Measurements from ENCODE around the gene RERG.

RERG gene

GRCh38 chr12:15216036-15216889 is 5.0 kb downstream of the RERG start:
- no peak for DNase-seq

- DNase-seq: no peak
Observed at GRCh38 chr12:15214851-15215601, 6.2 kb downstream of the RERG start.

GRCh38 chr12:15212930-15213329 is 8.3 kb downstream of the RERG start:
- peak; percentile 50 to 84 for DNase-seq

DNA sequence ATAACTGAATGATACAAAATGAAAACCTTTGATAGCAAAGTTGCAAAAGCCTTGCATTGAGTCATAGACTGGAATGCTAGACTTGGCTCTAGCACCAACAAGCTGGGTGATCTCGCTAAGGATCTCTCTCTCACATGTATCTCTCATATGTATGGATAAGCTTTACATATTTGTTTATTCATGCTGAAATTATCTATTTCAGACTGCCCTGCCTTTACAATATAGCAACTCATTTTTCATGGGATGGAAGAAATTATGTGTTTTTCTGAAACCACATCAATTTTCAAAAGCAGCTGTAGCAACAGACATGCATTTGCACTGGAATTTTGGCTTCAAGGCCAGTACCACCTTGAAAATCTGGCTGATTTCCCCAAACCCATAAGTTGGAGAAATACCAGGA is 11.4 kb downstream of the RERG start:
- DNase-seq: no peak

- no peak for DNase-seq
Observed at GRCh38 chr12:15208871-15209656, 12.2 kb downstream of the RERG start.

DNA sequence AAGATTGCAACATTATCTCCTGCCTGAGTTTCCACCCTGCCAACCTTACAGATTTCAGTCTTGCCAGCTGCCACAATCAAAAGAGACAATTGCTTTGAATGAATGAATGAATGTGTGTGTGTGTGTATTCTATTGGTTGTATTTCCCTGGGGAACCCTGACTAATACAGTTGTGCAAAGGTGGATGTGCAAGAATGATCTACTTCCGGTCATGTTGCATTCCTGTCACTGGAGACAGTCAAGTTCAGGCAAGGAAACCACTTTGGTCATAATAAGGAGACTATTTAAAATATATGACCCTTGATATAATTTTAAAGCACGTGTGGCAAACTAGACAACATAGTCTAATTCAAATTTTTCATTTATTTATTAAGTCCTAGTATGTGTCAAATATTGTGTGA is 13.1 kb downstream of the RERG start:
- DNase-seq: no peak

- no peak for DNase-seq
Observed at GRCh38 chr12:15206831-15207389, 14.3 kb downstream of the RERG start.

DNA sequence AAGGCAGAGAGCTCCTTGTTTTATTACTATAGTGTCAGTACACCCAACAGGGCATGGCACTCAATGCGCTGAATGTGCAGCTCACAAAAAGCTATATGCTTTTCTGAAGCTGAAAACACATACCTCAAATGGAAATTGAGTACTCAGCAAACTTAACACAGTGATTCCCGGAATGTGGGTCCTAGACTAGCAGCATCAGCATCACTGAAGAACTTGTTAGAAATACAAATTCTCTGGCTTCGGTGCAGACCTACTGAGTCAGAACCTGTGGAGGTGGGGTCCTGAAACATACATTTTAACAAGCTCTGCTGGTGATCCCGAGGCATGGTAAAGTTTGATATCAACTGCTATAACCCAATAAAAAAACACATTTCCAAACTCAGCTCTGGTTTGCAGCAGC is 14.9 kb downstream of the RERG start:
- DNase-seq: no peak

- DNase-seq: no peak
Observed at GRCh38 chr12:15205341-15206010, 15.7 kb downstream of the RERG start.

DNA sequence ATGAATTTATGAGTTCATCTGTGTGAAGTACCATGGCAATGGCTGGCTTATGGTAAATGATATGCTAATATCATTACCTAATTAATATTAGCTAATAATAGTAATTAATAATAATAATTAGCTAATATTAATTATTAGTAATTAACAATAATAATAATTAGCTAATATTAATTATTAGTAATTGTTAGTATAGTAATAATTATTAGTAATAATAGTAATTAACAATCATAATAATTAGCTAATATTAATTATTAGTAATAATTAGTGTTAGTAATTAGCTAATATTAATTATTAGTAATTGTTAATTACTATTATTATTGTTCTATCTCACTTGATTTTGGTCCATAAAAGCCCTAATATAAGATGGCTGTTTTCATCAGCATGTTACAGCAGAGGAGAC is 19.8 kb downstream of the RERG start:
- no peak for DNase-seq

- DNase-seq: no peak
Observed at GRCh38 chr12:15201056-15201455, 20.2 kb downstream of the RERG start.

DNA sequence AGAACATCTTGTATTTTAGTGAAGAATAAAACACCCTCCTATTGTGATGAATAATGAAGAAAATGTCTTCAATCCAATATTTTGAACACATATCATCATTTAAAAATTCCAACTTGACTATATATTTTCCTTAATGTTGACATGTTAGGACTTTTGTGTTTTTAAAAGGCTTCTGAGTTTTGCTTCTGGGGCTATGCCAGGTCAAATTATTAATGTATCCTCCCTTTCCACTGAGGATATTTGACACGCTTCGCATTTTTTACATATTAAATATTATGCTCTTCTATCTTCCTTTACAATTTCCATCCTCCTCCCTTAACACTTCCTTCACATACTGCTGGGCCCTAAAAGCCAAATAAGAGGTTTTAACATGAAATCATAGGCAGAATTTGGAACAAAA is 20.6 kb downstream of the RERG start:
- DNase-seq: no peak

GRCh38 chr12:15199930-15200329 is 21.3 kb downstream of the RERG start:
- no peak for DNase-seq

DNA sequence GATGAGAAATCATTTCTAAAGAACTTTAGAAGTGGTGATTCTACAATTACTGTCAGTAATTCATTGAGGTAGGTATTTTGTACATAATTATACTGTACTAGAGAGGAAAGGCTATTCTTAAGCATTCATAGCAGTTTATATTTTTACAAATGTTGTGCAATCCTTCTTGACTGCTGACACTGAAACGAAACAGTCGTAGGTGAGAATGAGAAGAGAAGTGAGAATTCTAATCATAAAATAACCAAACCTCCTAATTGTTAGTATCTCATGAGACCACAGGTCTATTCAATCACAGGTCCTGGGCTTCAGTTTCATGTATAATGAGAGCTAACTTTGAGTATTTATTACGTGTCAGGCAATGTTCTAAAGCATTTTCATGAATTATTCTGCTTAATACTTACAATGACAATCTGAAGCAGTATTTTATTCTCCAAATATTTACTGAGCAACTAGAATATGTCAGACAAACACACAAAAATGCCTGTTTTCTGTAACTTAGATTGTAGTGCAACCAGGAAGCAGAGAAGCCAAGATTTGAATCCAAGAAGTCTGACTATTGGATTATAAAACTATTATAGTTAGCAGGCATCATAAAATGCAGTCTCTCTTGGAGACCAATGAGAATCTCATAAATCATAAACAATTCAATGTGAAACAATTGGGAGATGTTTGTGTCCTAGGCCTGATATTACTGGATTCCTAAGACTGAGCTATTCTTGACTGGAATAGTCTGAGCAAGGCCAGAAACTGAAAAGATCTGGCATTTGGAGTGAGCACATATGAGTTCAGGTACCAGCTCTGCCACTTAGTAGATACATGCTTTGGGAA is 24.3 kb downstream of the RERG start:
- no peak for DNase-seq

DNA sequence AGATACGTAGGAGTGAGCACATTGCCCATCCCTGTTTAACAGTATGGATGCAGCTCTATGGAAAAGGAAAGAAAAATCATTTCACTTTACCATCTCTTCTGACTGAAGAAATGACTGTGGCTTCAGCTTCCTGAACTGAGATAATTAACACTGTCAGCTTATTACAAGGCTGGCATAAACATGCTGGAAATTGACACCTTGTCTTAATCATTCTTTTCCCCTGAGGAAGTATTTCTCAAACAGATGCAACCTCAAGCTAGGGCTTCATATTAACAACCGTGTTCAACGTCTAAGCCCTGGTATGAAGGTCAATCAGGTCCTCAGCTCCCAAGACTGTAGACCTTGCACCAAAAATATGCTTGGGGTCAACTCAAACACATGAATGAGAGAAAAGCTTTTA is 25.0 kb downstream of the RERG start:
- no peak for DNase-seq

GRCh38 chr12:15194456-15195368 is 26.5 kb downstream of the RERG start:
- DNase-seq: no peak

DNA sequence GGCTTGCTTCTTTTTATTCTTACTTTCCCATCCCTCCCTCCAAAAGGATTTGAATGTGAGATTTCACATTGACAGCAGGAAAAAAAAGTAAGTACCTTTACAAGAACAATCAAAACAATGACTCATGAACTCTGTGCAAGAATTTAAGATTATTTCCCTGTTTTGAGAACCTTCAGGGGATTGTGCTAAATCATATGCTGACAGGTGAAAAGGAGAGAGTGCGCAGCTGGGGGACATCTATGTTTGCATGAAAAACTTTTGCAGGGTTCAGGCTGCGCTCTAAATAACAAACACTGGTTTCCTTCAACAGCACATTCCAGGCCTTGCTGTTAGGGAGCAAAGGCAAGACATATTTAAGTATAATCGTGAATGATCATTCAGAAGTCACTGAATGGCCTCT is 27.3 kb downstream of the RERG start:
- no peak for DNase-seq

GRCh38 chr12:15192720-15193119 is 28.5 kb downstream of the RERG start:
- DNase-seq: no peak

- no peak for DNase-seq
Observed at GRCh38 chr12:15188127-15188526, 33.1 kb downstream of the RERG start.

GRCh38 chr12:15186597-15186996 is 34.6 kb downstream of the RERG start:
- DNase-seq: peak in 1 of 2 experiments; percentile 34

GRCh38 chr12:15184484-15184883 is 36.7 kb downstream of the RERG start:
- no peak for DNase-seq
